BLaER1 (cell line): ENCODE measurements around the gene TUBB2A.

Experiments
- H3K27ac ChIP-seq: shearing (Covaris generic); formaldehyde crosslinking; 2 replicates; pipeline ENCODE4 v1.8.1; 2022
- H3K27me3 ChIP-seq: shearing (Covaris generic); formaldehyde crosslinking; 2 replicates; pipeline ENCODE4 v1.8.1; 2022
- H3K36me3 ChIP-seq: shearing (Covaris generic); formaldehyde crosslinking; 2 replicates; pipeline ENCODE4 v1.8.1; 2022
- H3K4me1 ChIP-seq: shearing (Covaris generic); formaldehyde crosslinking; 2 replicates; pipeline ENCODE4 v1.8.1; 2022
- H3K4me2 ChIP-seq: shearing (Covaris generic); formaldehyde crosslinking; 2 replicates; pipeline ENCODE4 v1.8.1; 2022
- H3K4me3 ChIP-seq: shearing (Covaris generic); formaldehyde crosslinking; 2 replicates; pipeline ENCODE4 v1.8.1; 2022
- H3K9ac ChIP-seq: shearing (Covaris generic); formaldehyde crosslinking; 2 replicates; pipeline ENCODE4 v1.8.1; 2022
- H3K9me3 ChIP-seq: shearing (Covaris generic); formaldehyde crosslinking; 2 replicates; pipeline ENCODE4 v1.8.1; 2022
- H4K20me1 ChIP-seq: shearing (Covaris generic); formaldehyde crosslinking; 2 replicates; pipeline ENCODE4 v1.8.1; 2022
- Cebpa-rat ChIP-seq: shearing (Covaris generic); IDR thresholded peaks from 2 replicates; pipeline ENCODE4 v1.8.1; 2022

TUBB2A gene

GRCh38 chr6:3137057-3137777 is 20.1 kb downstream of the TUBB2A start:
- Histone ChIP-seq H3K27me3 (no peaks in the 10 kb centered on the region), H3K4me1 (peaks cover 27% of the 10 kb centered on the region), H3K4me2 (no peak overlapping the region), H3K27ac (no peak overlapping the region), H4K20me1 (no peaks in the 10 kb centered on the region), H3K4me3 (no peak overlapping the region), H3K9me3 (no peaks in the 10 kb centered on the region), H3K36me3 (peaks cover 49% of the 10 kb centered on the region), H3K9ac (no peak overlapping the region)
- no peak for TF ChIP-seq Cebpa-rat

GRCh38 chr6:3136292-3137011 is 20.9 kb downstream of the TUBB2A start:
- no peak for TF ChIP-seq Cebpa-rat
- Histone ChIP-seq H3K36me3 (peaks cover 53% of the 10 kb centered on the region), H3K4me2 (no peak overlapping the region), H4K20me1 (no peaks in the 10 kb centered on the region), H3K27ac (no peak overlapping the region), H3K9me3 (no peaks in the 10 kb centered on the region), H3K4me1 (peaks cover 27% of the 10 kb centered on the region), H3K9ac (no peak overlapping the region), H3K4me3 (no peak overlapping the region), H3K27me3 (no peaks in the 10 kb centered on the region)

- H3K27me3 ChIP-seq = no peaks in the 10 kb centered on the region
- no peaks in the 10 kb centered on the region for H3K9me3 ChIP-seq
- H3K27ac ChIP-seq = no peak overlapping the region
- H3K4me1 ChIP-seq = peaks cover 27% of the 10 kb centered on the region
- H4K20me1 ChIP-seq = no peaks in the 10 kb centered on the region
- no peak overlapping the region for H3K4me2 ChIP-seq
- no peak overlapping the region for H3K4me3 ChIP-seq
- peaks cover 57% of the 10 kb centered on the region for H3K36me3 ChIP-seq
- H3K9ac ChIP-seq = no peak overlapping the region
- TF ChIP-seq Cebpa-rat = no peak
Measured at GRCh38 chr6:3135668-3136291, 21.6 kb downstream of the TUBB2A start.

DNA sequence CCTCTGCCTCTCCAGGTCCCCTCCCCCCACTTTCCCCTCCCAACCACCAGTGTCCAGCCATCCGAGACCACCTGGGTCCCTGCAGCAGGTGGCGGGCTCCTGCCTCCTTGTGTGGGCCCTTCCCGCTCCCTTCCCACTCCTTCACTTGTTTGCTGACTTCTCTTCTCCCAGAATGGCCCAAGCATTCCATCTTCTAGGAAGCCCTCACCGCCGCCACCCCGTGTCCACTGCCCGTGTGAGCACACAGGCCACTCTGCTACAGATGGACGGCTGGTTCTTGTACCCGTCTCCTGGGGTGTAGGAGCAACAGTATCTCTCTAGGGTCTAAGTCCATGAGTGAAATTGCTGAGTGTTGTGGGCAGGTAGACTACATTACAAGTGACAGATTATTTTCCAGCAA is 23.8 kb downstream of the TUBB2A start:
- Histone ChIP-seq H3K9ac (no peak overlapping the region), H3K4me3 (no peak overlapping the region), H3K27me3 (no peaks in the 10 kb centered on the region), H4K20me1 (no peaks in the 10 kb centered on the region), H3K36me3 (peaks cover 72% of the 10 kb centered on the region), H3K27ac (no peak overlapping the region), H3K9me3 (no peaks in the 10 kb centered on the region), H3K4me1 (peaks cover 11% of the 10 kb centered on the region), H3K4me2 (no peak overlapping the region)
- TF ChIP-seq Cebpa-rat = no peak

- no peak overlapping the region for H3K4me3 ChIP-seq
- no peak overlapping the region for H3K9ac ChIP-seq
- no peaks in the 10 kb centered on the region for H3K27me3 ChIP-seq
- no peak for TF ChIP-seq Cebpa-rat
- H3K4me1 ChIP-seq = peaks cover 7% of the 10 kb centered on the region; the same call in 1 of the 2 replicates
- no peak overlapping the region for H3K27ac ChIP-seq
- H3K4me2 ChIP-seq = no peak overlapping the region
- peaks cover 66% of the 10 kb centered on the region for H3K36me3 ChIP-seq
- no peaks in the 10 kb centered on the region for H4K20me1 ChIP-seq
- no peaks in the 10 kb centered on the region for H3K9me3 ChIP-seq
Measured at GRCh38 chr6:3131695-3132094, 25.6 kb downstream of the TUBB2A start.

- H3K9ac ChIP-seq = no peak overlapping the region
- no peak for TF ChIP-seq Cebpa-rat
- H3K27ac ChIP-seq = no peak overlapping the region
- H4K20me1 ChIP-seq = no peaks in the 10 kb centered on the region
- H3K27me3 ChIP-seq = no peaks in the 10 kb centered on the region
- peaks cover 56% of the 10 kb centered on the region for H3K36me3 ChIP-seq
- no peak overlapping the region for H3K4me3 ChIP-seq
- peaks cover 23% of the 10 kb centered on the region for H3K4me1 ChIP-seq
- no peaks in the 10 kb centered on the region for H3K9me3 ChIP-seq
- H3K4me2 ChIP-seq = no peak overlapping the region
Measured at GRCh38 chr6:3128356-3129108, 28.8 kb downstream of the TUBB2A start.

- Histone ChIP-seq H3K9ac (no peak overlapping the region), H3K9me3 (no peaks in the 10 kb centered on the region), H3K27ac (no peak overlapping the region), H3K4me1 (peaks cover 23% of the 10 kb centered on the region), H3K36me3 (peaks cover 31% of the 10 kb centered on the region), H3K4me2 (no peak overlapping the region), H4K20me1 (no peaks in the 10 kb centered on the region), H3K27me3 (no peaks in the 10 kb centered on the region), H3K4me3 (no peak overlapping the region)
- no peak for TF ChIP-seq Cebpa-rat
Measured at GRCh38 chr6:3125815-3126214, 31.5 kb downstream of the TUBB2A start.

GRCh38 chr6:3124667-3125066 is 32.7 kb downstream of the TUBB2A start:
- no peak overlapping the region for H3K4me3 ChIP-seq
- H3K27ac ChIP-seq = no peak overlapping the region
- H3K4me2 ChIP-seq = peak overlapping the region; percentile 42
- H3K36me3 ChIP-seq = peaks cover 19% of the 10 kb centered on the region
- H3K9me3 ChIP-seq = no peaks in the 10 kb centered on the region
- H3K27me3 ChIP-seq = no peaks in the 10 kb centered on the region
- no peak overlapping the region for H3K9ac ChIP-seq
- peaks cover 24% of the 10 kb centered on the region for H3K4me1 ChIP-seq
- TF ChIP-seq Cebpa-rat = no peak
- H4K20me1 ChIP-seq = no peaks in the 10 kb centered on the region

DNA sequence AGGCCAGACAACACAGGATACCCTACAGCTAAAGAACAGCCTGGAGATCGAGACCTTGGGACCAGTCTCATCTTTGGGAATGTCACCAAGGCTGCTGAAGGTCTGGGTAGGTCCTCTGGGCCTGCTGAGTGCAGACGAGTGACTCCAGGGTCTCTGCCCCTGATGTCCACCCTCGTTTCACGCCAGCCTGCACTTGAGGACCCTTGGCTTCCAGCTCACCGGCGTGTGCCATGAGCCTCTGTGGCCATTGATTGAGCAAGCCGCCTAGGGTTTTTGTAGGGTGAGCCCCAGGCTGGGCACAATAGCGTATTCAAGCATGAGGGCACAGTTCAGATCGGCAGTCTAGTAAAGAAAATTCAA is 34.5 kb downstream of the TUBB2A start:
- no peak overlapping the region for H3K4me2 ChIP-seq
- H3K27ac ChIP-seq = no peak overlapping the region
- peaks cover 30% of the 10 kb centered on the region for H3K4me1 ChIP-seq
- H3K27me3 ChIP-seq = no peaks in the 10 kb centered on the region
- H4K20me1 ChIP-seq = no peaks in the 10 kb centered on the region
- TF ChIP-seq Cebpa-rat = no peak
- no peaks in the 10 kb centered on the region for H3K9me3 ChIP-seq
- H3K9ac ChIP-seq = no peak overlapping the region
- no peak overlapping the region for H3K4me3 ChIP-seq
- H3K36me3 ChIP-seq = 0 out of 2 replicates have a peak, but pooled peaks cover 1% of the 10 kb centered on the region

DNA sequence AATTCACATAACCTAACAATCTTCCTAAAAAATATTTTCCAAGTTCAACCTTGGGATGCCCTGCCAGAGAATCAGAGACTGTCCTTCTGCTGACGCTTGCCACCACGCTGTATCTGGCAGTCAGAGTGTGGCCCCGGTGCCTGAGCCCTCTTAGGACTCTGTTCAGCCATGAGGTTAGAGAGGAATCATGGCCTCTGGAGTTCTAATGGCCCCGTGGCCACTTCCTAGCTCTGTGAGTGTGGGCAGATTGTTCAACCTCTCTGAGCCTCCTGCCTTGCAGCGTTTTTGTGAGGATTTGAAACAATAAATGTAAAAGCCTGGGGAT is 36.6 kb downstream of the TUBB2A start:
- Histone ChIP-seq H3K4me3 (no peak overlapping the region), H3K4me1 (peaks cover 39% of the 10 kb centered on the region), H3K9ac (no peak overlapping the region), H3K27me3 (no peaks in the 10 kb centered on the region), H3K9me3 (no peaks in the 10 kb centered on the region), H3K27ac (no peak overlapping the region), H3K4me2 (no peak overlapping the region), H3K36me3 (no peaks in the 10 kb centered on the region), H4K20me1 (no peaks in the 10 kb centered on the region)
- TF ChIP-seq Cebpa-rat = no peak
